ENCODE data around the gene CDH3.

Gene CDH3

DNA sequence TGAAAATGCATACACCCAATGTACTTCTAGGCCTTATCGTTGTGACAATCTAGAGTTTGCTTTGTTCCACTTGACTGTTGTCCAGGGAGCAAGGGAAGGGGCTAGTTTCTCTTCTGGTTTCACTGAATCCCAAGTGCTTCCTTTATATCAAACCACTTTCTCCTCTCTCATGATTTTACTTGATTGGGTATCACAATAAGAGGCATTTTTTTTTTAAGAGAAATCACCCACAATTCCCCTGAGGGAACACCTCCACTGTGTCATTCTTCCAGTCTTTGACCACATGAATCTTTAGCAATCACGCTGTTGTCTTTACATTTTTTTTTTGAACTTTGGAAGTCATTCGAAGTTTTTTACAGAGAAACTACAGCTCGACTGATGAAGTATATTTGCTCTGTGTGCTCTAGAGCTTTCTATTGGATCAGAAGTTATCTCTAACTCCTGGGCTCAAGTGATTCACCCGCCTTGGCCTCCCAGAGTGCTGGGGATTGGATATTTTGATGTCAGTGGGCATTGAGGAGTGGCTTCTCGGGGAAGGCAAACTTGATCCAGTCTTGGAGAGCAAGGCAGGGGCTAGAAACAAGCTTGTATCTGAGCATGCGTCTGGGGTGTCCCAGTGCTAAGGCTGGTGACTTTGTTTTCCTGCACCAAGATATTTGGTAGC is 95.0 kb downstream of the CDH3 start:
- no peak for DNase-seq

- no peak for DNase-seq
Measured at GRCh38 chr16:68740628-68741346, 95.7 kb downstream of the CDH3 start.

GRCh38 chr16:68743664-68744063 is 98.6 kb downstream of the CDH3 start:
- no peak for DNase-seq

GRCh38 chr16:68744744-68745280 is 99.7 kb downstream of the CDH3 start:
- DNase-seq, result no peak

DNA sequence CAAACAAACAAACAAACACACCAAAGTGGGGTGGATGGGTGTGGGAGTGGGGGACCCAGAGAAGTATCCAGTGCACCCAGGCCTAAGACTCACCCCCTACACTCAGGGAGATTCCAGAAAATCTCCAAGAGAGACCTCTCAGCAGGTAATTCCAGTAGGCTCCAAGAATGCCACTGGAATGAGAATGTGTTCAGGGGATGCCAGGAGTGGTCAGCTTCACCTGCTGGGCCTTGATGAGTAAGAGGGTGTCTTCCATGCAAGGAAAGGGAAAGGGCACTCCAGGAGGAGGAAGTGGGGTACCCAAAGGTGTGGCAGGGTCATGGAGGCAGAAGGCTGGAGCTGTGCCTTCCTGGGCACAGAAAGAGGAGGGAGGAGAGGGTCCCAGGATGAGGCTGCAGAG is 101.8 kb downstream of the CDH3 start:
- no peak for DNase-seq

- no peak for DNase-seq
Measured at GRCh38 chr16:68749432-68749831, 104.3 kb downstream of the CDH3 start.

All from 8988T (cell line).